Activated T-cell treated with anti-CD3 and anti-CD28 coated beads, Interleukin-2, amount 50 U/mL, for 24 hours (primary cell): ENCODE measurements around the gene DIAPH3.
A peak's percentile ranks its signal among the peaks of the same experiment; 100 is the strongest.

Experiments used
- DNase-seq: peaks from one replicate; pipeline ENCODE4 v3.0.0-alpha.2; 2020
- H3K27ac Mint-ChIP-seq: 2 replicates; pipeline ENCODE4 v1.8.0; 2020; ENCODE audit warnings: mild to moderate bottlenecking, mixed read lengths
- H3K27me3 Mint-ChIP-seq: 2 replicates; pipeline ENCODE4 v1.8.0; 2020; ENCODE audit warnings: mixed read lengths
- H3K36me3 Mint-ChIP-seq: 2 replicates; pipeline ENCODE4 v1.8.0; 2020; ENCODE audit warnings: low read depth, mixed read lengths
- H3K4me1 Mint-ChIP-seq: 2 replicates; pipeline ENCODE4 v1.8.0; 2020; ENCODE audit warnings: low read depth, mixed read lengths
- H3K4me3 Mint-ChIP-seq: 2 replicates; pipeline ENCODE4 v1.8.0; 2020; ENCODE audit warnings: mild to moderate bottlenecking, moderate library complexity, mixed read lengths
- H3K9me3 Mint-ChIP-seq: 2 replicates; pipeline ENCODE4 v1.8.0; 2020; ENCODE audit warnings: mixed read lengths

The DIAPH3 gene

GRCh38 chr13:59776924-59777690 is 386.6 kb downstream of the DIAPH3 start:
- Mint-ChIP-seq H3K9me3 (no peaks in the 10 kb centered on the region), H3K27me3 (no peaks in the 10 kb centered on the region), H3K4me1 (no peaks in the 10 kb centered on the region), H3K4me3 (no peak overlapping the region), H3K27ac (no peak overlapping the region), H3K36me3 (no peaks in the 10 kb centered on the region)
- DNase-seq: no peak

DNA sequence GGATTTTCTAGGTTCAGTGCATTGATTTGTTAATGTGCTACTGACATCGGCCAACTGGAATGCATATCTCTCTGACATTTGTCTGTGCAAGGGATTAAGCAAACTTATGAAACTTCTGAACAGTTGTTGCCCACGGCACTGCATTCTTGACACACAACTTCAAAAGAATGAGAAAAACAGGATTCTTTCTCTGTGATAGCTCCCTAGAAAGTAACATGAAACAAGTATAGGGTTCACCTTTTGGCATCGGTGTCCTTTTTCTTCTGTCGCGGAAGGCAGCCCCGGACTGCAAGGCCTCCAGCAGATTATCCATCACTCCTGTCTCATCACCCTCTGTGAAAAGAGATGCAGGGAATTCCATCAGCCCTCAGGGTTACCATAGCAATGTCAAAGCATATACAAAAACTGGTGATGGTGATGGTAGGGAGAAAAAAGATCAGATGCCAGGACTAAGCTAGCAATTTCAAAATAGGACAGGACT is 389.2 kb downstream of the DIAPH3 start:
- H3K27ac Mint-ChIP-seq: no peak overlapping the region
- H3K27me3 Mint-ChIP-seq: no peaks in the 10 kb centered on the region
- H3K36me3 Mint-ChIP-seq: no peaks in the 10 kb centered on the region
- H3K4me1 Mint-ChIP-seq: no peaks in the 10 kb centered on the region
- no peak for DNase-seq
- H3K4me3 Mint-ChIP-seq: no peak overlapping the region
- H3K9me3 Mint-ChIP-seq: no peaks in the 10 kb centered on the region

DNA sequence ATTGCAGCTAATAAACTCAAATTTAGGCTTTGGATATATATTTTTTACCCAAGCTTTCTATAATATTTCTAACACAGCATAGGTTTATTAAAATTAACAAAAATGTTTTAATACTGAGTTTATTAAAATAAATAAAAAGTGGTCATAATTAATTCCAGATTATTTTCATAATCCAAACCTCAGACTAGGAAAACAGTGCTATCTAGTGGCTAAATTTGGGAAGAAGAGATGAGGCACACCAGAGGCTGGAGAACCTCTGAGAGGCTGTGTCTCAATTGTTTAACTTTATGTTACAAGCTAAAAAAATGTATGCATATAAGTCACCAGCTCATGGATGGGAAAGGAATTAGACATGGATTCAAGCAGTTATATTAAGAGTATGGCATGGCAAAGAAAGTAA is 392.5 kb downstream of the DIAPH3 start:
- DNase-seq: no peak
- Mint-ChIP-seq H3K4me3 (no peak overlapping the region), H3K4me1 (no peaks in the 10 kb centered on the region), H3K36me3 (no peaks in the 10 kb centered on the region), H3K9me3 (no peaks in the 10 kb centered on the region), H3K27ac (no peak overlapping the region), H3K27me3 (no peaks in the 10 kb centered on the region)

DNA sequence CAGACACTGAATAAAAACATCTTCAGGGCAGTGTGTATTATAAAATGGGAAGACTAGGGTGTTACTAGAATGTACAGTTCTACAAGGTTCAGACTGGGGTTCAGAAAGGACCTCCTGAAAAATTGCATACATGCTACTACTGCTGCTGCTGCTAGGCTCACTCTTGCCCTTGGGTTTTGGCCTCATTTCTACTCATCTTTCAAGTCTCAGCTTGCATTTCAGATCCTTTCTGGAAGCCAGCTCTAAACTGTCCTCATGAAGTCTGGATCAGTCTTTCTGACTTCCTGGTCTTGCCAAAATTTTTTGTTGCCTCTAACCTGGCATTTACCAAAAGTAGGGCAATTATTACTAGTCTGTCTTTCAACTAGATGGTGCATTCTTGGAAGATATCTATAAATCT is 393.3 kb downstream of the DIAPH3 start:
- Mint-ChIP-seq H3K9me3 (no peaks in the 10 kb centered on the region), H3K4me1 (no peaks in the 10 kb centered on the region), H3K36me3 (no peaks in the 10 kb centered on the region), H3K27ac (no peak overlapping the region), H3K27me3 (no peaks in the 10 kb centered on the region), H3K4me3 (no peak overlapping the region)
- no peak for DNase-seq

GRCh38 chr13:59766236-59766635 is 397.5 kb downstream of the DIAPH3 start:
- H3K4me3 Mint-ChIP-seq: no peak overlapping the region
- DNase-seq: no peak
- no peaks in the 10 kb centered on the region for H3K36me3 Mint-ChIP-seq
- no peak overlapping the region for H3K27ac Mint-ChIP-seq
- no peaks in the 10 kb centered on the region for H3K27me3 Mint-ChIP-seq
- no peaks in the 10 kb centered on the region for H3K9me3 Mint-ChIP-seq
- no peaks in the 10 kb centered on the region for H3K4me1 Mint-ChIP-seq

- H3K4me1 Mint-ChIP-seq: peaks cover 8% of the 10 kb centered on the region
- DNase-seq: no peak
- H3K27me3 Mint-ChIP-seq: no peaks in the 10 kb centered on the region
- no peaks in the 10 kb centered on the region for H3K36me3 Mint-ChIP-seq
- H3K9me3 Mint-ChIP-seq: no peaks in the 10 kb centered on the region
- no peak overlapping the region for H3K4me3 Mint-ChIP-seq
- H3K27ac Mint-ChIP-seq: no peak overlapping the region
These were observed 408.0 kb downstream of the DIAPH3 start for GRCh38 chr13:59755632-59756290.

DNA sequence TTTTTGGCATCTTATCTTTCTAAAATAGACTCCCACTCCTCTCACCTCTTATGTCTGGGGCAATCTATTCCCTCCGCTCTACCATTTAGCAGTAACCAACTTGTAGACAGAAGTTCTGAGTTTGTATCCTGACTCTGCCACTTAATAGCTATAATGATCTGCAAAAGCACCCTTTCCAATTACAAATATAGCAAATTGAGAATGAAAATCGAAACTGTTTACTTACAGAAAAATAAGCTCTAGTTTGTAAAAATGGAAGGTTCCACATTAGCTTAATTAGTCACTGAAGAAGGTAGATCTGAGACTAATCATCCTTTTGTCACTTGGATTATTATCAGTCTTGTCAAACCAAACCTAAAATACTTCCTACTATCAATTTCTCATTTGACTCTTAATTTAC is 409.3 kb downstream of the DIAPH3 start:
- Mint-ChIP-seq H3K4me3 (no peak overlapping the region), H3K9me3 (no peaks in the 10 kb centered on the region)

DNA sequence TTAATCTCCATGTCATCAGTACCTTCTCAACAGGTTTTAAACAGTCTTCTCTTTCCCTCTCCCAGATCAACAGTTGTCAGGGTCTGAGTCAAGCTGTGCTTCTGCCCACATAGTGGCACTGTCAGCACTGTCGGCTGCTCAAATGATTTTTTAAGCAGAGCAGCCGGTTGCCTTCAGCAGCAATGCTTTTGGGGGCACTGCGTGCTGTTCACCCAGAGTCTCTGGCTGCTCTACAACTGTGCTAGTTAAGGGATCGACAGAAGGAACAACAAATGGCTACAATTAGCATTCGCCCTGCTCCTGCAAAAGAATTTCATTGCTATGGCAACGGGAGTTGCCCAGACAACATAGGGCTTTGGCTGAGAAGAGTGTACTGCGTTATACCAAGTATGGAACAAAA is 412.9 kb downstream of the DIAPH3 start:
- Mint-ChIP-seq H3K9me3 (no peaks in the 10 kb centered on the region), H3K27ac (no peak overlapping the region), H3K27me3 (peaks cover 3% of the 10 kb centered on the region), H3K4me3 (no peak overlapping the region), H3K4me1 (peaks cover 16% of the 10 kb centered on the region), H3K36me3 (no peaks in the 10 kb centered on the region)
- no peak for DNase-seq

More for the DNA sequence above, 409.3 kb downstream of the DIAPH3 start:
- DNase-seq: no peak
- H3K36me3 Mint-ChIP-seq: no peaks in the 10 kb centered on the region
- H3K4me1 Mint-ChIP-seq: peaks cover 8% of the 10 kb centered on the region
- H3K27me3 Mint-ChIP-seq: peaks cover 3% of the 10 kb centered on the region
- no peak overlapping the region for H3K27ac Mint-ChIP-seq

DNA sequence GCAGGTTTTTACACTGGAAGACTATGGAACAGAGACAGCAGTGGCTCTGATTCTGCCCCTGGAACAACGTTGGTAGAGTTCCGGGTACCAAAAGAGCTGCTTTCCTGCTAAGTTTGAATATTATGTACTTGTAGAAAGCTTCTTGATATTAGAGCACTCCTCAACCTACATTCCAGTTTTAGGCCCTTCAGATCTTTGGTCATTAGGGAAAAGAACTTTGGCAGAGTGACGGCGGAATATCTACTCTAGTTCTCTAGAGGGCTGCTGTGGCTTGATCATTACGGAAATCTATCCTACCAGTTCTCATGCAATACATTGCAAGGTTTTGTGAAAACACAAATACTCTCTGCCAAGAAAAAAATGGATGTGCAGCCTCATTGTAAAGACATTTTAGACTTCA is 415.7 kb downstream of the DIAPH3 start:
- H3K27ac Mint-ChIP-seq: no peak overlapping the region
- no peaks in the 10 kb centered on the region for H3K9me3 Mint-ChIP-seq
- DNase-seq: no peak
- peaks cover 12% of the 10 kb centered on the region for H3K4me1 Mint-ChIP-seq
- no peaks in the 10 kb centered on the region for H3K36me3 Mint-ChIP-seq
- peaks cover 3% of the 10 kb centered on the region for H3K27me3 Mint-ChIP-seq
- no peak overlapping the region for H3K4me3 Mint-ChIP-seq

DNA sequence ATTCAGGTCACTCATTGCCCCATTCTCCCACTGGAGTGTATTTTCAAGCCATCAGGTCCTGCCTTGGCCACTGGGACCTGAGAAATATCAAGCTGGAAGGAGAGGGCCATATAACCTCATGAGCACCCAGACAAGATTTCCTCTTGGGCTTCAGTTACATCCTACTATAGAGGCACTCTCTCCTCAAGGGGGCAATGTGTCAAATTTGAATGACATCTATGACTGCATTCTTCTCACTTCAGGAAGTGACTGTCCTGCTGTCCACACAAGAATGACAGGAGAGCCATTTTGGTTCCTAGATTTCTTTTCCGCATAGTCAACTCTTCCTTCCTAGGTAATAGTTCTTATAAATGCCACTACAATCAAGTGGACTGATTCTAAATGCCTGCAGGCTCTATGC is 416.2 kb downstream of the DIAPH3 start:
- Mint-ChIP-seq H3K27ac (no peak overlapping the region), H3K4me3 (no peak overlapping the region), H3K4me1 (peaks cover 12% of the 10 kb centered on the region), H3K27me3 (peaks cover 3% of the 10 kb centered on the region), H3K36me3 (no peaks in the 10 kb centered on the region), H3K9me3 (no peaks in the 10 kb centered on the region)
- DNase-seq: no peak

DNA sequence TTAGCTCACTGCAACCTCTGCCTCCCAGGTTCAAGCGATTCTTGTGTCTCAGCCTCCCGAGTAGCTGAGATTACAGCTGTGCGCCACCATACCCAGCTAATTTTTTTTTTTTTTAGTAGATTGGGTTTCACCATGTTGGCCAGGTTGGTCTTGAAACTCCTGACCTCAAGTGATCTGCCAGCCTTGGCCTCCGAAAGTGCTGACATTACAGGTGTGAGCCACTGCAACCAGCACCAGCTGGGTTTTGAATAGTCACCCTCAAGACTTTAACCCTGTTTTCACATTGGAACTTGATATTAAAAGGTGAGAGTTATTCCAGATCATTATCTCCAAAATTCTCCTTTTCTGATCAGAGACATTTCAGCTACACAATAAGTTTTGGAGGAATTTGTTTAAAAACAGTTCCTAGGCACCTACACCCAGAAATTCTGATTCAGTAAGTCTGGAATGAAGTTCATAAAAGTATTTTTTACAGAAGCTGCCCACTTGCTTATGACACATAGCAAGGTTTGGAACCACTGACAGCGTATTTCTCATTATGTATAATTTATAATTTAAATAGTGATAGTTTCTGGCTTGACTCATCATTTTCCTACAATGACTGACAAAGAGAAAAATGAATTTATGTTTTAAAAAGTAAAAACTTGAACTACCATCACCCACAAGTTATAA is 417.3 kb downstream of the DIAPH3 start:
- Mint-ChIP-seq H3K36me3 (no peaks in the 10 kb centered on the region), H3K4me1 (peaks cover 12% of the 10 kb centered on the region), H3K27me3 (peaks cover 3% of the 10 kb centered on the region), H3K4me3 (no peak overlapping the region), H3K9me3 (no peaks in the 10 kb centered on the region), H3K27ac (peak overlapping the region; percentile 78)
- DNase-seq: no peak

GRCh38 chr13:59745392-59745788 is 418.3 kb downstream of the DIAPH3 start:
- Mint-ChIP-seq H3K4me1 (peaks cover 12% of the 10 kb centered on the region), H3K9me3 (no peaks in the 10 kb centered on the region), H3K36me3 (no peaks in the 10 kb centered on the region), H3K27ac (no peak overlapping the region), H3K4me3 (no peak overlapping the region), H3K27me3 (peaks cover 3% of the 10 kb centered on the region)
- DNase-seq: no peak

DNA sequence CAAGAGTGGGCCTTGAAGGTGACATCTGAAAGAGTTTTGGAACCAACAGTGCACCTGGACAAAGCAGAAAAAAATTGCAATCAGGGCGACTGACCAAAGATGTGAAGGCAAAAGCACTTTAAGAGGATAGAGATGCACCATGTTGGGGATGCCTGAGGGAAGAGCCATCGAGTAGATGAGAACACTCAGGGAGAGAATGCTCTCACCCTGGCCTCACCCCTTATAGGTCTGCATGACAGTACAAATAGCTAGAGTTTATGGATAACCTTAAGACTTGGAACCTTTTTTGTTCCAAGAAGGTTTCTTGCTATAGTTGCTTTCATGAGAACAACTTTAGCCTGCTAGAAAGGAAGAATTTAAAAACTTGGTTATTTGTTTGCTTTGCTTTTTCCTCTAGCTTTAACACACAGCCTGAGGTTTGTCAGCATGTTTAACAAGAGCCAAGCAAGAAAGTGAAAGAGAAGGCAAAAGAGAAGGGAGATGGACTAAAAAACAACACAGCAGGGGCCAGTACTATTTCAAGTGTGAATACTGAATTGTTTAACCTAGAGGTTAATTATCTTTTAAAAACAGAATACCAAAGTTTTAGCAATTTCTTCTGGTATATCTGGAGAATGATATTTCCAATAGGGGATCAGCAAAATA is 418.9 kb downstream of the DIAPH3 start:
- no peak overlapping the region for H3K4me3 Mint-ChIP-seq
- DNase-seq: no peak
- no peaks in the 10 kb centered on the region for H3K9me3 Mint-ChIP-seq
- H3K4me1 Mint-ChIP-seq: peaks cover 12% of the 10 kb centered on the region
- H3K36me3 Mint-ChIP-seq: no peaks in the 10 kb centered on the region
- peaks cover 2% of the 10 kb centered on the region for H3K27me3 Mint-ChIP-seq
- H3K27ac Mint-ChIP-seq: no peak overlapping the region

DNA sequence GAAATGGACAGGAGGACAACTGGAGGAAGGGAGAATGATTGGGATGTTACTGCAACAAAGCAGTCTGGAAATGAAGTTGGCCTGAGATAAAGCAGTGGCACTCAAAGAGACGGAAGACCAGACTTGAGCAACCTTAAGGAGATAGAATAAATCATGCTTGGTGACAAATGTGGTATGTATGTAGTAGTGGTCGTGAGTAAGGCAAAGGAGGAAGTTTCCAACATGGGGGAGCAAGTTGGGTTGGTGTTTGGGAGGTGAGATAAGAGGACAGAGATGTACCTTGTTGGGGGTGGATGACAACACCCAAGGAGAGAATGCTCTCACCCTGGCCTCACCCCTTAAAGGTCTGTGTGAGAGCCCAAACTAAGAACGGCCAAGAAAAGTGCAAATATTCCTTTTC is 420.5 kb downstream of the DIAPH3 start:
- Mint-ChIP-seq H3K4me1 (peaks cover 12% of the 10 kb centered on the region), H3K4me3 (no peak overlapping the region), H3K27ac (no peak overlapping the region), H3K9me3 (no peaks in the 10 kb centered on the region), H3K36me3 (no peaks in the 10 kb centered on the region), H3K27me3 (no peaks in the 10 kb centered on the region)
- no peak for DNase-seq
